ENCODE results near the gene SDK2.

DNA sequence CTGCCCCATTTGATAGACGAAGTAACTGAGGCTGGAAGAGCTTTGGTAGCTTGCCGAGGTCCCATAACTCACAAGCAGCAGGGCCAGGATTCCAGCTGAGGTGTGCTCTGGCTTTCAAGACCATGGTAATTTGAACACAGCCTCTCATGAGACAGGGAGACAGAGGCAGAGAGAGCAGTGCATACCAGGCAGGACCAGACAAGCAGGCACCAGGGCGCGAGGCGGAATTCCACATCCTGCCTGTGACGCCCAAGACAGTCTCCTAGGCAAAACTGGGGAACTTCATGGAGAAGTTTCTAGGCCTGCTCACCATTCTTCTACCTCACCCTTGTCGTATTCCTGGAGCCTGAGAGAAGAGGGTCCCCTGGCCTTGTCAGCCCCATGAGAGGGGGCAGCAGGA is 19.2 kb downstream of the SDK2 start:
- TF ChIP-seq, protein P1, sequence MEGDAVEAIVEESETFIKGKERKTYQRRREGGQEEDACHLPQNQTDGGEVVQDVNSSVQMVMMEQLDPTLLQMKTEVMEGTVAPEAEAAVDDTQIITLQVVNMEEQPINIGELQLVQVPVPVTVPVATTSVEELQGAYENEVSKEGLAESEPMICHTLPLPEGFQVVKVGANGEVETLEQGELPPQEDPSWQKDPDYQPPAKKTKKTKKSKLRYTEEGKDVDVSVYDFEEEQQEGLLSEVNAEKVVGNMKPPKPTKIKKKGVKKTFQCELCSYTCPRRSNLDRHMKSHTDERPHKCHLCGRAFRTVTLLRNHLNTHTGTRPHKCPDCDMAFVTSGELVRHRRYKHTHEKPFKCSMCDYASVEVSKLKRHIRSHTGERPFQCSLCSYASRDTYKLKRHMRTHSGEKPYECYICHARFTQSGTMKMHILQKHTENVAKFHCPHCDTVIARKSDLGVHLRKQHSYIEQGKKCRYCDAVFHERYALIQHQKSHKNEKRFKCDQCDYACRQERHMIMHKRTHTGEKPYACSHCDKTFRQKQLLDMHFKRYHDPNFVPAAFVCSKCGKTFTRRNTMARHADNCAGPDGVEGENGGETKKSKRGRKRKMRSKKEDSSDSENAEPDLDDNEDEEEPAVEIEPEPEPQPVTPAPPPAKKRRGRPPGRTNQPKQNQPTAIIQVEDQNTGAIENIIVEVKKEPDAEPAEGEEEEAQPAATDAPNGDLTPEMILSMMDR (IDR thresholded peaks at IDR 0.05; ENCODE audit: low read length), result no peak
- no peak for TF ChIP-seq EZH2 (optimal IDR thresholded peaks at IDR 0.05; ENCODE audit: low read depth, low read length)

Data from MM.1S (cell line).